GM12872 (cell line): Measurements from ENCODE around the gene CD83.

Source experiments
- TF ChIP-seq, protein P1 (sequence below): IDR thresholded peaks from 3 replicates; pipeline ENCODE4 v1.5.1; 2011; ENCODE audit warnings: low read depth, mild to moderate bottlenecking, low read length, moderate library complexity; ENCODE audit not compliant: insufficient read depth

CD83 gene

DNA sequence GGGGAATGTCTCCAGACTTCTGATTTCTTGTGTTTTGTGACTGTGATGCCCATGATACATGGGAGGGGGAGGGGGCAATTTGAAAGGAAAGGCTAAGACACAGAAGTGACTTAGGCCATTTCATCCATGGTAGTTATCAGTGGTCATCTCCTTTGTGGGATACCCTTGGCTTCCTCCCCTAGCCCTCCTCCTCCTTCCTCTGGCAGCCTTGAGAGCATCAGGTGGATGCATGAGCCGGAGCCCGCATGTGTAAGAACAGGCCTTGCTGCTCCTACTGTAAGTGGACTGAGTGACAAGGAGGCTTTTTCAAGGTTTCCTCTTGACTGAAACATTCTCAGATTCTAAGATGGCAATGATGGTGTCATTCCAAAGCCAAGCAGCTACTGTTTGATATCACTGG, 874 bp downstream of the CD83 start:
- TF ChIP-seq, protein P1, sequence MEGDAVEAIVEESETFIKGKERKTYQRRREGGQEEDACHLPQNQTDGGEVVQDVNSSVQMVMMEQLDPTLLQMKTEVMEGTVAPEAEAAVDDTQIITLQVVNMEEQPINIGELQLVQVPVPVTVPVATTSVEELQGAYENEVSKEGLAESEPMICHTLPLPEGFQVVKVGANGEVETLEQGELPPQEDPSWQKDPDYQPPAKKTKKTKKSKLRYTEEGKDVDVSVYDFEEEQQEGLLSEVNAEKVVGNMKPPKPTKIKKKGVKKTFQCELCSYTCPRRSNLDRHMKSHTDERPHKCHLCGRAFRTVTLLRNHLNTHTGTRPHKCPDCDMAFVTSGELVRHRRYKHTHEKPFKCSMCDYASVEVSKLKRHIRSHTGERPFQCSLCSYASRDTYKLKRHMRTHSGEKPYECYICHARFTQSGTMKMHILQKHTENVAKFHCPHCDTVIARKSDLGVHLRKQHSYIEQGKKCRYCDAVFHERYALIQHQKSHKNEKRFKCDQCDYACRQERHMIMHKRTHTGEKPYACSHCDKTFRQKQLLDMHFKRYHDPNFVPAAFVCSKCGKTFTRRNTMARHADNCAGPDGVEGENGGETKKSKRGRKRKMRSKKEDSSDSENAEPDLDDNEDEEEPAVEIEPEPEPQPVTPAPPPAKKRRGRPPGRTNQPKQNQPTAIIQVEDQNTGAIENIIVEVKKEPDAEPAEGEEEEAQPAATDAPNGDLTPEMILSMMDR, result no peak

DNA sequence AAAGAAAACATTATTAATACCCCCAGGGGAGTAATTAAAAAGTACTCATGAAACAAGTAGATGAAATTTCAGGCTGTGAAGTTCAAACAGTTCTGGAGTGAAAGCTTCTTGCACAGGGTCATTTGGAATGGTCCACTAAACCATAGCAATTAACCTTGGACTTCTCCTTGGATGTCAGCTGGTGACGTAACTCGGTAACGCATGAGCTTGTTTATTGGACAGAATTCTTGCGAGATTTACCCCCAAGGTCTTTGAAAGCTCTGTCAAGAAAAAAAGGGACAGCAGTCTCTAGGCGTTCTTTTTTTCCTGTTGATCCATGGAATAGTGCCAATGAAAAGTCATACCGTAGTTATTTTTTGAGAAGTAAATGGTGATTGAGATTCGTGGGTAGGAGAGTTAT, 2.2 kb downstream of the CD83 start:
- TF ChIP-seq, protein P1, result no peak

DNA sequence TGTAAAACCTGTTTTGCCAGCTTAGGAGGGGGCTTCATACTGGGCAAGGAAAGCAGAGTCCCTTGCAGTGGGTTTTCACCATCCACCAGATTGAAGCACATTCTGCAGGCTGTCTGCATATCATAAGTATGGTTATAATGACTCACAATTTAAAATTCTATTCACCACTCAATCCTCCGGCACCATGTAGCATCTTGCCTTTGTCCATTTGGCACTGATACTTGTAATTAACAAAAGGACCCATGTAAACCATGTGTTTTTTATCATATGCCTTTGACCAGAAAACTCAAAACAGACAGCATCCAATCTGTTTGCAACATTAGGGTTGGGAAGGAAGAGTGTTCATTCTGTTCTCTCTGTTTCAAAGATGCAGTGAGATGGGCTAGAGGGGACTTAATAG, 3.0 kb downstream of the CD83 start:
- TF ChIP-seq, protein P1, result no peak

DNA sequence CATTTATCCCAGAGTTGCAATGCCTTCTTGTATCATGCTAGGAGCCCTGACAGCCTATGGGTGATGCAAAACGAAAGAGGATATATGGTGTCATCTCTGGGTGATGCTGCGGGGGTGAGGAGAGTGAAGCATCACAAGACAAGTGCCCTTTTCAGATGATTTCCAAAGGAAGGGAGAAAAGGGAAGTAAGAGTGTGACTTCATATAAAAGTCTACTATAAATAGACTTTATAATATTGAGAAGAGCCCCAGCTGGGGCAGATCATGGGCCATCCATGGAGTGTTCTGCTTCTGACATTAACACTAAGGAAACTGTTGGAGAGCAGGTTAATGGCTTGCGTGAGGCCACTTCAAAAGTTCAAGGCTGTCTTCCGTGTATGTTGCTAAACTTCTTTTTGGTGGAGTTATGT, 4.4 kb downstream of the CD83 start:
- TF ChIP-seq, protein P1, result no peak

DNA sequence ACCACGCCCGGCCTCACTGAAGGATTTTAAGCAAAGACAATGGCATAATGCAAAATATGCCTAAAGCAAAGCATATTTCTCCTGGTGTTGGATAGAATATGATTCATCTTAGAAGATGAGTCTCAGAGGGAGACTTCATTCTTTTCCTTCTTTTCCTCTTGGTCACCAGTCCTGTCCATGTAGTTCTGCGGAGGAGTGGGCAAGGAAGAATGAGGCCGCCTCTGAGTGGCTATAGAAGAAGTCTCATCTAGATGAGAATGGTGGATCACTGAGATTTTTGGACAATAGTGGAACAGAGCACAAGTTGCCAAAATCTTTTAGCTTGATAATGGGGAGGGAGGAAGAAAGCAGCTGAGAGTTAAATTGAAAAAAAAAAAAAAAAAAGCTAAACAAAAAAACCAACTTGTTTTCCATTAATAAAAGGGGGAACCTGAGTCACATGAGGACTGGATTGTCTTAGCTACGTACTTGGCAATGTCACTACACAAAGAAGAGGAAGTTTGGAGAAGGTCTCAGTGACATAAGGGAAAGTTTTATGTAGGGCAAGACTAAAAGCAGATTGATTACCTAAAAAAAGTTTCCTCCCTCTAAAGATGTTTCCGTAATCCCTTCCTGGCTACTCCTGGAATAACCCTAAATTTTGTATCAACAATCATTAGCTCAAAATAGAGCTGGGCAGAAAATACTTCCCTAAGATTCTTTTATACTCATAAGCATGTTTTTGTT, 6.0 kb downstream of the CD83 start:
- TF ChIP-seq, protein P1, result no peak

- TF ChIP-seq, protein P1, result no peak
Observed at GRCh38 chr6:14125346-14125745, 7.8 kb downstream of the CD83 start.

- TF ChIP-seq, protein P1, result no peak
Observed at GRCh38 chr6:14126191-14126590, 8.6 kb downstream of the CD83 start.
